Measurements from ENCODE around the gene UBQLN1. TPM values are rescaled to one million over a fixed set of nuclear protein-coding genes. Genes with fewer than 3 reads are reported as not detected.

The UBQLN1 gene
- total and polyA plus RNA-seq, 2 donors (not counting 1 experiment from before 2014, with no cell fraction given): 49.8 to 101 TPM

DNA sequence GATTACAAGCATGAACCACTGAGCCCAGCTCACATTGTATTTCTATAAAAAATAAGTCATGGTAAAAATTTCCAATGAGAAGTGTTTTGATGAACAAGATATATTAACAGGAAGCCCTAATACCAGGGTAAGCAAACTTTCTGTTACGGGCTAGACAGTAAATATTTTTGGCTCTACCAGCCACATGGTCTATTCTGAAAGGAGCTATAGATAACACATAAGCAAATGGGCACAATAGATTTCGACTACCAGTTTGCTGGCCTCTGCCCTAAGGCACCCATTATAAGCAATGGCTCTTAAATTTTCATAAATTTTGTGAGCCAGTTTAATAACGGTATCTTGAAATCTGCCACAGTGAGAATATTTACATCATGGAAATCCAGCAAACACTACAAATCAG is 8.1 kb downstream of the UBQLN1 start:
- ChIA-PET POLR2A (no interaction called here), CTCF (interaction anchor here (1.5 to 1.6 kb wide), 2 partner anchors 50 to 79 kb away, joined by 4 to 5 read pairs; no protein-coding TSS in a partner anchor)
- intact Hi-C loops (cut with micrococcal nuclease): no loop called here
- Histone ChIP-seq H3K9ac (ENCODE audit: low read length) (no peak overlapping the region), H4K20me1 (ENCODE audit: control insufficient read depth, insufficient read depth, low read length, poor library complexity, severe bottlenecking) (peaks cover 74% of the 10 kb centered on the region), H3K4me1 (ENCODE audit: control insufficient read depth in 2 of 2, insufficient read depth in 2 of 2, low read length in 2 of 2) (peaks cover 38 to 44% of the 10 kb centered on the region in 2 donors), H3K4me3 (ENCODE audit: control extremely low read depth in 1 of 5, extremely low read depth in 1 of 5, insufficient read depth in 1 of 5, low read depth in 2 of 5, low read length in 4 of 5) (no peak overlapping the region), H3K9me3 (ENCODE audit: control extremely low read depth in 1 of 3, control insufficient read depth in 2 of 3, insufficient read depth in 1 of 3, low read length in 2 of 3) (no peaks in the 10 kb centered on the region), H3K27ac (ENCODE audit: low read length in 2 of 2) (peak overlapping the region in 1 of 2 donors; percentile 48), H3K27me3 (replicated peaks in 1 of 4; ENCODE audit: control extremely low read depth in 1 of 4, control insufficient read depth in 3 of 4, insufficient read depth in 4 of 4, low read length in 3 of 4) (no peaks in the 10 kb centered on the region), H2AFZ (ENCODE audit: insufficient read depth, low read depth, low read length, poor library complexity, severe bottlenecking) (no peak overlapping the region), H3K36me3 (replicated peaks in 1 of 2; ENCODE audit: control extremely low read depth in 1 of 2, control insufficient read depth in 1 of 2, extremely low read depth in 1 of 2, insufficient read depth in 2 of 2, low read length in 1 of 2) (no peaks in the 10 kb centered on the region), H3K79me2 (ENCODE audit: control insufficient read depth, insufficient read depth, low read length) (peaks cover 100% of the 10 kb centered on the region), H3K4me2 (replicated peaks; ENCODE audit: low read depth, low read length, poor library complexity, severe bottlenecking) (peak overlapping the region; percentile 26)
- Mint-ChIP-seq H3K27me3 (no peaks in the 10 kb centered on the region), H3K27ac (no peak overlapping the region), H3K4me3 (no peak overlapping the region), H3K9me3 (ENCODE audit: insufficient read depth) (no peaks in the 10 kb centered on the region), H3K4me1 (peaks cover 72% of the 10 kb centered on the region)
- WGBS (ENCODE audit: insufficient coverage): no CpG with 5 or more reads among the region's 3 CpGs
- TF ChIP-seq CTCF (IDR thresholded peaks at IDR 0.05) (no peak), EZH2 (IDR thresholded peaks at IDR 0.05; ENCODE audit: borderline replicate concordance, insufficient read depth, low read depth, low read length, poor library complexity, severe bottlenecking) (no peak)
- DNase-seq (no peak), ATAC-seq (ENCODE audit: low read depth) (no peak)

DNA sequence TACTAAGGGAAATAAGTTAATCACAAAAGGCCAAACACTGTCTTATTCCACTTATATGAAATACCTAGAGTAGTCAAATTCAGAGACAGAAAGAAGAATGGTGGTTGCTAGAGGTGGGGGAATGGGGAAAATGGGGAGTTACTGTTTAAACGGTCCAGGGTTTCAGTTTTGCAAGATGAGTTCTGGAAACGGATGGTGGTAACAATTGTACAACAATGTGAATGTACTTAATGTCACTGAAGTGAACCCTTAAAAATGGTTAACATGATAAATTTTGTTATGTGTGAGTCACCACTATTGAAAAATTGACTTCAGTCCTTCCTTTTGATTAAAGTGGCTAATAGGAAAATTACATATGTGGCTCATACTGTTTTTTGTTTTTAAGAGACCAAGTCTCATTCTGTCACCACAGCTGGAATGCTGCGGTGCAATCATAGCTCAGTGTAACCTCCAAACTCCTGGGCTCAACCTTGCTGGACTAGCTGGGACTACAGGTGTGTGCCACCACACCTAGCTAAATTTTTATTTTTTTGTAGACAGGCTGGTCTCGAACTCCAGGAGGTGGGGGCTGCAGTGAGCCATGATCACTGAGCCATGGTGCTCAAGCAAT is 8.7 kb downstream of the UBQLN1 start:
- peaks cover 100% of the 10 kb centered on the region for H3K79me2 ChIP-seq (ENCODE audit: control insufficient read depth, insufficient read depth, low read length)
- DNase-seq: no peak
- H4K20me1 ChIP-seq (ENCODE audit: control insufficient read depth, insufficient read depth, low read length, poor library complexity, severe bottlenecking): peaks cover 74% of the 10 kb centered on the region
- no peaks in the 10 kb centered on the region for H3K27me3 Mint-ChIP-seq
- peaks cover 75% of the 10 kb centered on the region for H3K4me1 Mint-ChIP-seq
- no peak overlapping the region for H2AFZ ChIP-seq (ENCODE audit: insufficient read depth, low read depth, low read length, poor library complexity, severe bottlenecking)
- H3K27ac ChIP-seq (ENCODE audit: low read length in 2 of 2): no peak overlapping the region
- no peaks in the 10 kb centered on the region for H3K36me3 ChIP-seq (replicated peaks in 1 of 2; ENCODE audit: control extremely low read depth in 1 of 2, control insufficient read depth in 1 of 2, extremely low read depth in 1 of 2, insufficient read depth in 2 of 2, low read length in 1 of 2)
- H3K4me1 ChIP-seq (ENCODE audit: control insufficient read depth in 2 of 2, insufficient read depth in 2 of 2, low read length in 2 of 2): peaks cover 38 to 49% of the 10 kb centered on the region in 2 donors
- no peak for TF ChIP-seq EZH2 (IDR thresholded peaks at IDR 0.05; ENCODE audit: borderline replicate concordance, insufficient read depth, low read depth, low read length, poor library complexity, severe bottlenecking)
- no peak for TF ChIP-seq CTCF (IDR thresholded peaks at IDR 0.05)
- H3K4me2 ChIP-seq (replicated peaks; ENCODE audit: low read depth, low read length, poor library complexity, severe bottlenecking): peak overlapping the region; percentile 26
- 79% methylated on average over 4 of the region's 4 CpGs for WGBS (ENCODE audit: insufficient coverage)
- H3K4me3 ChIP-seq (ENCODE audit: control extremely low read depth in 1 of 5, extremely low read depth in 1 of 5, insufficient read depth in 1 of 5, low read depth in 2 of 5, low read length in 4 of 5): no peak overlapping the region
- no peaks in the 10 kb centered on the region for H3K27me3 ChIP-seq (replicated peaks in 1 of 4; ENCODE audit: control extremely low read depth in 1 of 4, control insufficient read depth in 3 of 4, insufficient read depth in 4 of 4, low read length in 3 of 4)
- H3K9me3 Mint-ChIP-seq (ENCODE audit: insufficient read depth): no peaks in the 10 kb centered on the region
- intact Hi-C loops (cut with micrococcal nuclease): no loop called here
- POLR2A ChIA-PET: no interaction called here
- H3K27ac Mint-ChIP-seq: peak overlapping the region; percentile 10
- H3K9ac ChIP-seq (ENCODE audit: low read length): no peak overlapping the region
- CTCF ChIA-PET: interaction anchor here (1.5 kb wide), 1 partner anchor 50 kb away, joined by 5 read pairs; no protein-coding TSS in a partner anchor
- H3K4me3 Mint-ChIP-seq: peak overlapping the region; percentile 17
- ATAC-seq (ENCODE audit: low read depth): no peak
- no peaks in the 10 kb centered on the region for H3K9me3 ChIP-seq (ENCODE audit: control extremely low read depth in 1 of 3, control insufficient read depth in 2 of 3, insufficient read depth in 1 of 3, low read length in 2 of 3)

Data from B cell (primary cell).